Common myeloid progenitor, CD34-positive (primary cell): ENCODE results near the gene CASZ1.
A peak's percentile ranks its signal among the peaks of the same experiment; 100 is the strongest.

Experiments used
- CTCF ChIA-PET: fragments of 350-600 bp; sonication (Branson Sonifier 250); formaldehyde crosslinking; loops from one replicate; lab custom pipeline; 2021; ENCODE audit warnings: antibody characterized with exemption; lab: Charles Lee
- POLR2A ChIA-PET: fragments of 350-600 bp; sonication (Branson Sonifier 250); formaldehyde crosslinking; loops from one replicate; lab custom pipeline; 2021; ENCODE audit warnings: antibody characterized with exemption; lab: Charles Lee
- DNase-seq, 3 donors: peaks; one replicate each; pipeline versions ENCODE4 v3.0.0 to v3.0.0-alpha.2; 2013
- H3K27ac ChIP-seq, 2 experiments: 1 replicate in 1 of 2; 2 replicates in 1 of 2; pipeline ENCODE4 v1.7.0; 2013; ENCODE audit warnings: inconsistent platforms in 2 of 2, low read length in 2 of 2, mild to moderate bottlenecking in 2 of 2, low read depth in 1 of 2, moderate library complexity in 1 of 2; ENCODE audit not compliant: severe bottlenecking in 2 of 2, insufficient read depth in 1 of 2, poor library complexity in 1 of 2
- H3K27me3 ChIP-seq, 5 experiments: replicated peaks in 2 of 5; 1 replicate in 3 of 5; 2 replicates in 2 of 5; pipeline versions ENCODE4 v1.6.1 to v1.7.0; 2013; ENCODE audit warnings: low read length in 4 of 5, mild to moderate bottlenecking in 2 of 5, moderate library complexity in 2 of 5, inconsistent platforms in 1 of 5; ENCODE audit not compliant: insufficient read depth in 5 of 5, control insufficient read depth in 4 of 5
- H3K36me3 ChIP-seq, 4 experiments: 1 replicate in 2 of 4; 2 replicates in 2 of 4; pipeline versions ENCODE4 v1.6.1 to v1.7.0; 2013; ENCODE audit warnings: low read length in 3 of 4, control low read depth in 1 of 4, mild to moderate bottlenecking in 1 of 4; ENCODE audit not compliant: control insufficient read depth in 4 of 4, insufficient read depth in 4 of 4
- H3K4me1 ChIP-seq, 4 experiments: 1 replicate in 3 of 4; 2 replicates in 1 of 4; pipeline versions ENCODE4 v1.6.1 to v1.7.1; 2013; ENCODE audit warnings: low read length in 3 of 4, mild to moderate bottlenecking in 3 of 4, control low read depth in 1 of 4, inconsistent platforms in 1 of 4, moderate library complexity in 1 of 4; ENCODE audit not compliant: control insufficient read depth in 4 of 4, insufficient read depth in 4 of 4; ENCODE audit errors: control extremely low read depth in 1 of 4
- H3K4me3 ChIP-seq, 7 experiments: 1 replicate in 4 of 7; 2 replicates in 3 of 7; pipeline versions ENCODE4 v1.5.1 to v1.7.0; 2013; ENCODE audit warnings: mild to moderate bottlenecking in 7 of 7, low read length in 6 of 7, moderate library complexity in 6 of 7, inconsistent platforms in 2 of 7, low read depth in 2 of 7, control low read depth in 1 of 7; ENCODE audit not compliant: insufficient read depth in 4 of 7, control insufficient read depth in 1 of 7; ENCODE audit errors: extremely low read depth in 1 of 7
- H3K9me3 ChIP-seq, 5 experiments: 1 replicate in 4 of 5; 2 replicates in 1 of 5; pipeline versions ENCODE4 v1.6.1 to v1.7.1; 2013; ENCODE audit warnings: low read length in 4 of 5, mild to moderate bottlenecking in 2 of 5, inconsistent platforms in 1 of 5, low read depth in 1 of 5, moderate library complexity in 1 of 5; ENCODE audit not compliant: control insufficient read depth in 4 of 5, insufficient read depth in 2 of 5; ENCODE audit errors: control extremely low read depth in 1 of 5
- WGBS: methylation state at CpG from one replicate; pipeline ENCODE4 v1.1.5; 2013; ENCODE audit not compliant: insufficient coverage; 5-methylcytosine and 5-hydroxymethylcytosine counted together

CASZ1 gene

DNA sequence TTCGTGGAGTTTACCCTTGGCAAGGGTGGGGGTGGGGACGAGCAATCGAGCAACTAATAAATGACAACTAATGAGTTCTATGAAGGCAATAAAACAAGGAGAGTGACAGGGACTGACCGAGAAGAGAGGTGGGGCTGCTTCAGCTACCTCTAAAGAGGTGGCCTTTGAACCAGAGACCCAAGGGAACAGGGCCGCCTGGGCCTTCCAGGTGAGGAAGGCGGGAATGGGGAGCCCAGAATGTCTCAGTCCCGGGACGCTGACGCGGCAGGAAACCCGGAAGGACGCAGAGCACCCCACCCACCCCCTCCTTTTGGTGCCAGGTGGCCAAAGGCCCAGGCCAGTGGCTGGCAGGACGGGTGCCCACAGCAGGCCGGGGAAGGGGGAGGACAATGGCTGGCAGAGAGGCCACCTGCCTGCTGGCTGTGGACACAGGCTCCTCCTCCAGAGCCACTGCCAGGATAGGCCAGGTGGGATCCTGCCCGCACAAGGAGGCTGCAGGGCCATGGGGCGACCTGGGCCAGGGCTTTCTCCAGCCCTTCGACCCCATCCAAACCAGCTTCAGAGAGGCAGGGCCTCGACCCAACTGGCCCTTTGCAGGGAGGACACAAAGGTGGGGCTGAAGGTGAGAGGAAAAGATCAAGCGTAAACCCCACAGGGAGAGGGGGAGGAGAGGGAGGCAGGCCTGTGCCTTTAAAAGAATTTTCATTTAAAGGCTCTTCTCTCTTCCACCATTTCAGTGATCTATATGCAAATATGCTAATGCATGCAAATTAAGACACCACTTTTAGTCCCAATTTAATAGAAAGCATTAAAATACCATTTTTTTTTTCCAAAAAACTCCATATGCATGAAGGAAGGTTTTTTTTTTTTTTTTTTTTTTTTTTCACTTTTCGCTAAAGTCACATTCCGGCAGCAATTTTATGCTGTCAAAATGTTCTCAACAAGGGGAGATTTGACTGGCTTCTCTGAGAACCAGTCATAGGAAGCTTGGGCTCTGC, 58.1 kb downstream of the CASZ1 start:
- ChIA-PET POLR2A (interaction anchor here (1.0 kb wide), 1 partner anchor 36 kb away, joined by 3 read pairs; no protein-coding TSS in a partner anchor), CTCF (interaction anchor here (0.6 to 1.2 kb wide), 2 partner anchors 9 to 666 kb away, joined by 3 read pairs; no protein-coding TSS in a partner anchor)
- Histone ChIP-seq H3K4me1 (no peaks in the 10 kb centered on the region), H3K36me3 (no peaks in the 10 kb centered on the region), H3K27ac (no peak overlapping the region), H3K4me3 (no peak overlapping the region), H3K9me3 (no peaks in the 10 kb centered on the region), H3K27me3 (peaks cover 0 to 12% (median 4%) of the 10 kb centered on the region in 5 experiments)
- 97% methylated on average over 11 of the region's 21 CpGs for WGBS
- no peak for DNase-seq

DNA sequence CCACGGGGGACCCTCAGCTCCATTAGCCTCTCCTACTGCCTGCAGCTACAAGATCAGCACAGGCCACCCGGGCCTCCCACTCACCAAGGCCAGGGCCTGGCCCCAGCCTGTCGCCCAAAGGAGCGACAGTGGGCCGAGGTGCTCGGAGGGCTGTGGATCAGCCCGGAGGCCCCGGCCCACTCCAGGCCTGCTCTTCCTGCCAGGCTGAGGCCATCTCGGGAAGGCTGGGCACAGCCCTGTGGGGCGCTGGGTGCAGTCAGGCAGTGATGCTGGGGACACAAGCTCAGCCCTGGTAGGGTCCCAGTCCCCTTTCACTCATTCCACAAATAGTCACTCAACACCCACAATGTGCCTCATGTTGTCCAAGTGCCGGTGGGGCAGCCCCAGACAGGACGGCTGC, 58.8 kb downstream of the CASZ1 start:
- Histone ChIP-seq H3K27ac (no peak overlapping the region), H3K4me3 (no peak overlapping the region), H3K9me3 (no peaks in the 10 kb centered on the region), H3K36me3 (no peaks in the 10 kb centered on the region), H3K4me1 (no peaks in the 10 kb centered on the region), H3K27me3 (peaks cover 0 to 6% (median 4%) of the 10 kb centered on the region in 5 experiments)
- ChIA-PET POLR2A (no interaction called here), CTCF (no interaction called here)
- WGBS, result 94% methylated on average over 10 of the region's 12 CpGs
- no peak for DNase-seq

DNA sequence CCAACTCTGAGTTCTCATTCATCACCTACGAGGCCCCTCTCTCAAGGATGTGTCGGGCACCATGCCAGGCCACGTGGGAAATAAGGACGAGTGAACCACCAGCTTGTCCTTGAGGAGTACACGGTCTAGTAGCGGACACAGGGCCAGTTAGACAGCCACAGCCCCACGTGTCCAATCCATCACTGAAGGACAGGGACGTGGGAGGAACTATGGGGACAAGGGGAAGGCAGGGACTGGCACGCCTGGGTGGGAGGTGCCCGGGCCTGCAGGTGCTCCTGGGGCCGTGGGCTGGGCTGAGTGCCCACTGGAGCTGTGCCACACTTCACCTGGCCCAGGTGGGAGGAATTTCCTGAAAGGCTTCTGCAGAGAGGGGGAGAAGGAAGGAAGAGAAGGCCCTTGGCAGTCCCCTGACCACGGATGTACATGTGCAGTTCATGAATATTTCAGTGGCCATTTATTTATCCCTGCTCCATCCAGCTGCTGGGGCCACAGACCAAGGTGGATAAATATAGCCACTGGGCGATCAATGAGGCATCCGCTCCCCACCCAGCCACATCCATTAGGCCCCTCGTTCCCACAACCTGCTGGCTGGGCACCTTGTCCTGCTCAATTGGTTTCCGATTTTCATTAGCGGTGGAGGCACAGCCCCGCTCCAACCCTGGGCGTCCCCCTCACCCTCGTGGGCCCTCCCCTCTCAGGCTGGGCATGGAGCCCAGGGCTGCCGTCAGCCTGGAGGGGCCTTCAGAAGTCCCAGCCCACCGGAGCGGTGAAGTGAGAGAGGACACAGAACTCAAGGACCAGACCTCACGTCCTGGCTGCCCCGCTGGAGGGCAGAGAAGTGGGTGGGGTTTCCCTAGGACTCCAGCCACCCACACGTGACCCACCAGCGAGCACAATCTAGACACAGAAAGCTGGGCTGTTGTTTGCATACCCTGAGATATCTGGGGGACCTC, 59.5 kb downstream of the CASZ1 start:
- WGBS, result 80% methylated on average over 24 of the region's 27 CpGs

DNA sequence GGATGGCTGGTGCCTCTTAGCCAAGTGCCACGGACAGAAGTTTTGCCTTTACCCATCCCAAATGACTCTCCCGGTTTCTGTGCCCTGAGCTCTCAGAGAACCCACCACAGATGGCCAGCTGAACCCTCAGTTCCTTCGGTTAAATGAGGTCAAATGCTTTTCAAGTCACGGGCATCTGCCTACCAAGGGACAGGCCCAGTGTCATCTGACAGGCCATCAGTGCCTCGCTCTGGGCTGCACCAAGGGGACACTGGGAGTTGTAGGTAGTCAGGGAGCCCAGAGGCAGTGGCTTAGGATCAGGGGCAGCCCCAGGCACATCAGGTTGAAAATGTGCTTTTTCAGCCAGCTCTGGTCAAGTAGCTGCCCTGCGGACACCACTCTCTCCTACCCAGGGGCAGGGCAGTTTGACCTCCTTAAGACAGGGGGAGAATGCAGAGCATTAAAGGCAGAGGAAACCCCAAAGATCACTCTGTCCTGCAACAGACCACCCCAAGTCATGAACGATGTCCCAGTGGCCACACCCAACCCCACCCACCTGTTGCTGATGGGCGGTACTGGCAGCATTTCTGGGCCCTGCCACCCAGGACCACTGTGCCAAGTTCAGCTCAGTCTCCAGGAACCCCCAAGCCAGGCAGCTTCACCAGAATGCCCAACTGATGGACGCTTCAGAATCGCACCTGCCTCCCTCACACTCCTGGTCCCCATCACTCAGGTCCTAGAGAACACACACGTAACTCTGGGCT, 60.7 kb downstream of the CASZ1 start:
- DNase-seq, result no peak
- ChIA-PET POLR2A (no interaction called here), CTCF (no interaction called here)
- WGBS, result 91% methylated on average over 10 of the region's 11 CpGs
- no peak overlapping the region for H3K4me3 ChIP-seq
- no peaks in the 10 kb centered on the region for H3K9me3 ChIP-seq
- H3K27ac ChIP-seq, result no peak overlapping the region
- H3K27me3 ChIP-seq, result peaks cover 0 to 6% (median 2%) of the 10 kb centered on the region in 5 experiments
- no peaks in the 10 kb centered on the region for H3K36me3 ChIP-seq
- H3K4me1 ChIP-seq, result no peaks in the 10 kb centered on the region

More for the DNA sequence above, 59.5 kb downstream of the CASZ1 start:
- H3K27me3 ChIP-seq, result peaks cover 0 to 6% (median 4%) of the 10 kb centered on the region in 5 experiments
- H3K4me1 ChIP-seq, result no peaks in the 10 kb centered on the region
- H3K36me3 ChIP-seq, result no peaks in the 10 kb centered on the region
- ChIA-PET CTCF (no interaction called here), POLR2A (no interaction called here)
- no peak overlapping the region for H3K4me3 ChIP-seq
- H3K9me3 ChIP-seq, result no peaks in the 10 kb centered on the region
- DNase-seq, result no peak
- H3K27ac ChIP-seq, result no peak overlapping the region

DNA sequence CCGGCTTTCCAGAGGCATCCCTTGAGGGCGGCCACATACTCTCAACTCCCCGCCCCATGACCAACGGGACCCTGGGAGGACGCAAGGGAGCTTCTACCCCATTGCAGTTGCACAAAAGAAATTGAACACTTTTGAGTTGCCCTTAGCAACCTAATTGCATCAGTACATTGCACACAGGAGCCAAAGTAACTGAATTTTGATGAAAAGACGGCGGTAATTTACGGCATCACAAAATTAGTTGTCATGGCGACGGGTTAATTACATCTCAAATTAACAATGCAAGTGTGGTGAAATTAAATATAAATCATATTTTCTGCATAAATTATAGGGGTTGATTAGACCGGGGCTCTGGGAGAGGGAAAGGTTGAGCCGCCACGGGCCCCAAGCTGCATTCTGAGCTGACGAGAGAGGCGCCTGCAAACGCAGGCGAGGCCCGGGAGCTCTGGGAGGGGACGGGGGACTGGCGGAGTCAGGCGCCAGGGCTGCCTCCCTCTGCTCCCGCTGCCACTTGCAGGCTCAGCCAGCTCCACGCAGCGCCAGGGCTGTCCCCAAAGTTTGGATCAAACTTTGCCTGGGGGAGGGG, 61.4 kb downstream of the CASZ1 start:
- 66% methylated on average over 17 of the region's 24 CpGs for WGBS
- POLR2A ChIA-PET, result no interaction called here
- no peaks in the 10 kb centered on the region for H3K4me1 ChIP-seq
- H3K36me3 ChIP-seq, result no peaks in the 10 kb centered on the region
- DNase-seq, result peak in 2 of 3 donors; percentile 29 to 52
- H3K27ac ChIP-seq, result no peak overlapping the region
- H3K27me3 ChIP-seq, result peaks cover 0 to 6% (median 2%) of the 10 kb centered on the region in 5 experiments
- no peaks in the 10 kb centered on the region for H3K9me3 ChIP-seq
- H3K4me3 ChIP-seq, result no peak overlapping the region
- CTCF ChIA-PET, result no interaction called here

DNA sequence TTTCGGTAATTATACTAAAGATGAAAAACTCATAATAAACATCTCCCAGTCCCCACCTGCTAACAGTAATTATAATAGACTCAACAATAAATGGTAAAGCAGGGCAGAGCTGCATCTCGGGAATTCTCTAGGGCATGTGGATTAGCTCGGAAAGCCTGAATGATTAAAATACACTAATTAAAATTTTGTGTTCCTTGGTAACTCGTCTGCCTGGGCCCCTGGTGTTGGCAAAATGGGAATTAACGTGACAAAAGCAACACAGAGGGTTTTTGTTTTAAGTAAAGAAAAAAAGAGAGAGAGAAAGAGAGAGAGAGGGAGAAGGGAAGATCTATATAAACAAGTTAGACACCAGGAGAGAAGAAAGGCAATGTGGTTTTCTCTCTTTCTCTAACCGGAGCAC, 62.1 kb downstream of the CASZ1 start:
- 96% methylated on average over 3 of the region's 6 CpGs for WGBS
- ChIA-PET CTCF (no interaction called here), POLR2A (no interaction called here)
- DNase-seq, result no peak
- H3K4me3 ChIP-seq, result no peak overlapping the region
- no peak overlapping the region for H3K27ac ChIP-seq
- no peaks in the 10 kb centered on the region for H3K4me1 ChIP-seq
- H3K36me3 ChIP-seq, result no peaks in the 10 kb centered on the region
- H3K27me3 ChIP-seq, result peaks cover 0 to 6% (median 2%) of the 10 kb centered on the region in 5 experiments
- H3K9me3 ChIP-seq, result no peaks in the 10 kb centered on the region
